Astrocyte (in vitro differentiated cells and primary cell): Measurements from ENCODE around the gene SLC25A36.

Experiments used
- EZH2 ChIP-seq: IDR thresholded peaks from 2 replicates; pipeline ENCODE4 v1.6.1; 2012; ENCODE audit warnings: mild to moderate bottlenecking, low read length, inconsistent platforms; ENCODE audit not compliant: insufficient read depth
- TF ChIP-seq, protein P1 (sequence below): IDR thresholded peaks from 2 replicates; pipeline ENCODE4 v1.5.1; 2011; ENCODE audit warnings: low read depth, mild to moderate bottlenecking, inconsistent platforms, low read length, moderate library complexity; ENCODE audit not compliant: insufficient read depth

DNA sequence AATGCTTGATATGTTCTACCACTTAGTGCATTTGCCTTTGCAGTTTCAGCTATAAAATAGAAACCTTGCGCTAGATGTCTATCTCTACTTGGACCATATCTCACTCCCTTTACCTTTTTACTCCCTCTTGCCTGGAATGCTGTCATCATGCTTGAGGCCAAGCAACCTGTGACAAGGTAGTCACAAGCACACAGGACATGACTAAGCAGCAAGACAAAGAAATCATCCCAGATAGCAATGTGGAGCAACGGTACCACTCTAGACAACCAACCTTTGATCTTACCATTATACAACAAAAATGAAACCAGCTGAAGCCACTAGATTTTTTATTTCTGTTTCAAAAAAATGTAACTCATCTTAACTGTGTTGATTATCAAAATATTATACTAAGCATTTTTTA is 59.0 kb downstream of the SLC25A36 start:
- TF ChIP-seq, protein P1, sequence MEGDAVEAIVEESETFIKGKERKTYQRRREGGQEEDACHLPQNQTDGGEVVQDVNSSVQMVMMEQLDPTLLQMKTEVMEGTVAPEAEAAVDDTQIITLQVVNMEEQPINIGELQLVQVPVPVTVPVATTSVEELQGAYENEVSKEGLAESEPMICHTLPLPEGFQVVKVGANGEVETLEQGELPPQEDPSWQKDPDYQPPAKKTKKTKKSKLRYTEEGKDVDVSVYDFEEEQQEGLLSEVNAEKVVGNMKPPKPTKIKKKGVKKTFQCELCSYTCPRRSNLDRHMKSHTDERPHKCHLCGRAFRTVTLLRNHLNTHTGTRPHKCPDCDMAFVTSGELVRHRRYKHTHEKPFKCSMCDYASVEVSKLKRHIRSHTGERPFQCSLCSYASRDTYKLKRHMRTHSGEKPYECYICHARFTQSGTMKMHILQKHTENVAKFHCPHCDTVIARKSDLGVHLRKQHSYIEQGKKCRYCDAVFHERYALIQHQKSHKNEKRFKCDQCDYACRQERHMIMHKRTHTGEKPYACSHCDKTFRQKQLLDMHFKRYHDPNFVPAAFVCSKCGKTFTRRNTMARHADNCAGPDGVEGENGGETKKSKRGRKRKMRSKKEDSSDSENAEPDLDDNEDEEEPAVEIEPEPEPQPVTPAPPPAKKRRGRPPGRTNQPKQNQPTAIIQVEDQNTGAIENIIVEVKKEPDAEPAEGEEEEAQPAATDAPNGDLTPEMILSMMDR: no peak
- TF ChIP-seq EZH2: no peak
